GM18870 (cell line): ENCODE data around the gene CA6.
A peak's percentile ranks its signal among the peaks of the same experiment; 100 is the strongest.
"Not testable (repeated sequence)": the region's sequence is repeated elsewhere in the genome, so short reads cannot be mapped to it uniquely, and the experiment has no call there.

Source experiments
- ATAC-seq: cut with Tn5 transposase; IDR thresholded peaks from one replicate; pipeline ENCODE4 v1.9.1; 2021; ENCODE audit warnings: moderate library complexity; ENCODE audit not compliant: unreplicated experiment

CA6 gene

GRCh38 chr1:9004031-9004699, 58.5 kb downstream of the CA6 start:
- no peak for ATAC-seq

- no peak for ATAC-seq
These were observed 59.2 kb downstream of the CA6 start for GRCh38 chr1:9004700-9005394.

DNA sequence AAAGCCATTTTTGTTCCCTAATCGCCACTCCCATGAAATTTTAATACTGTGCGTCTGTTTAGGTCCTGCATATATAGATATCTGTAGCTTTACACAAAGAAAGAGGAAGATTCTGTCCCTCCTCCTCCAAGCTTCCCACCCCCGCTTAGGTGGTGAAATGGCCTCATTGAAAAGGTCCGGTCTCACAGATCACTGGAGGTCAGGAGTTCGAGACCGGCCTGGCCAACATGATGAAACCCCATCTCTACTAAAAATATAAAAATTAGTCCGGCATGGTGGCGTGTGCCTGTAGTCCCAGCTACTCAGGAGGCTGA, 59.7 kb downstream of the CA6 start:
- ATAC-seq, result no peak

GRCh38 chr1:9006956-9007615, 61.4 kb downstream of the CA6 start:
- no peak for ATAC-seq

DNA sequence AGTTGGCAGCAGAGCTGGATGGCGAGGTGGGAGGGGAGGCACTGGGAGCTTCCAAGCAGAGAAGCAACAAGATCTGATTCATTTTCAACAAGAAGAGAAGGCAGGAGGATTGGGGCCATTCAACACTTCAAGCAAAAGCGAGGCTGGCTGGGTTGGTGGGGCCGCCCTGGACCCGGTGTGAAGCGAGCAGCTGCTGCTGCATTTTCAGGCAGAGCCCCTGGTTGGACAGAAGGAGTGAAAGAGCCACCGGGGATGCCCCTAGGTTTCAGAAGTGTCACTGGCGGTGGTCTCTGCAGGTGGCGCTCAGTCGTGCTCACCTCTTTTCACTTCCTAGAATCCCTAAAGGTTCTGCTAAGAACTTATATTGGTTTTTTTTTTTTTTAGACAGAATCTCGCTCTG, 62.6 kb downstream of the CA6 start:
- ATAC-seq, result no peak

- ATAC-seq, result no peak
These were observed 64.0 kb downstream of the CA6 start for GRCh38 chr1:9009438-9010370.

- ATAC-seq, result peak; percentile 45
These were observed 65.2 kb downstream of the CA6 start for GRCh38 chr1:9010781-9011323.

DNA sequence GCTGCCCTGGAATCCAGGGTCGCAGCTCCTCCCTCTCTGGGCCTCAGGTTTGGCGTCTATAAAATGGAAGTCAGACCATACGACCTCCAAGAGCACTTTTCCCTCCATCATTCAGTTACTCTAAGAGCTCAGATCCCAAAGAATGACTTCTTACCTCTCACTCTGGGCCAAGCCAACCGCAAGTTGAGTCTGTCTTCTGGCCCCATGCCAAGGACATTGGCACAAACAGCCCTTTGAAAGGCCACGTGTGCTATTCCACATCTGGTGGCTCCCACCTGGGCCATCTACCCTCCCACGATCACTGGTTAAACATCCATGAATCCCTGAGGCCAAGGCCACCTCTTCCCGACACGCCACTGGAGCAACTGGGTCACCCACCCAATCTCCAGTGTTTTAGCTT, 68.2 kb downstream of the CA6 start:
- no peak for ATAC-seq

- ATAC-seq, result no peak
These were observed 69.1 kb downstream of the CA6 start for GRCh38 chr1:9014475-9015375.

- no peak for ATAC-seq
These were observed 70.8 kb downstream of the CA6 start for GRCh38 chr1:9016455-9016854.

GRCh38 chr1:9018333-9018732, 72.7 kb downstream of the CA6 start:
- ATAC-seq, result no peak

- ATAC-seq, result no peak
These were observed 74.2 kb downstream of the CA6 start for GRCh38 chr1:9019896-9020295.

GRCh38 chr1:9020305-9020704, 74.6 kb downstream of the CA6 start:
- no peak for ATAC-seq

GRCh38 chr1:9022026-9022738, 76.5 kb downstream of the CA6 start:
- ATAC-seq, result not testable (repeated sequence)

DNA sequence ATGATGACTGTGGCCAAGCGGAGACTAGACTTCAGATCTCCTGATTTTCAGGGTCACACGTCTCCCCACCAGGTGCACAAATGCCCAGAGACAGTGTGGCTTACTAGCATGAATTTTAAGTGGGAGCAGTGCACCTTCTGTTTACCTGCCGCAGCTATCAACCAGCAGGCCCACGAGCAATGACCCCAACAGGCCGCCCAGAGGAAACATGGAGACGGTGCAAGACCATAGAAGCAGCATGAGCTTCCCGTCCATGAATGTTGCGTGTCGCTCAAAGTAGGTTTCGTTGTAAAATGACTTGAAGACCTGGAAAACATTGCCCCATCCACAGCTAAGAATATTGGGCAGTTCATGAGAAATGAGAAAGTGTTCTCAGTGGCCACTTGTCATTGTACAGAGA, 77.1 kb downstream of the CA6 start:
- no peak for ATAC-seq
